Inferior parietal cortex (tissue), 1 donor: ENCODE results near the gene SLC9A7.

Experiments used
- DNase-seq: peaks from one replicate; pipeline ENCODE4 v3.0.0-alpha.2; 2016; ENCODE audit errors: extremely low spot score

Gene SLC9A7

DNA sequence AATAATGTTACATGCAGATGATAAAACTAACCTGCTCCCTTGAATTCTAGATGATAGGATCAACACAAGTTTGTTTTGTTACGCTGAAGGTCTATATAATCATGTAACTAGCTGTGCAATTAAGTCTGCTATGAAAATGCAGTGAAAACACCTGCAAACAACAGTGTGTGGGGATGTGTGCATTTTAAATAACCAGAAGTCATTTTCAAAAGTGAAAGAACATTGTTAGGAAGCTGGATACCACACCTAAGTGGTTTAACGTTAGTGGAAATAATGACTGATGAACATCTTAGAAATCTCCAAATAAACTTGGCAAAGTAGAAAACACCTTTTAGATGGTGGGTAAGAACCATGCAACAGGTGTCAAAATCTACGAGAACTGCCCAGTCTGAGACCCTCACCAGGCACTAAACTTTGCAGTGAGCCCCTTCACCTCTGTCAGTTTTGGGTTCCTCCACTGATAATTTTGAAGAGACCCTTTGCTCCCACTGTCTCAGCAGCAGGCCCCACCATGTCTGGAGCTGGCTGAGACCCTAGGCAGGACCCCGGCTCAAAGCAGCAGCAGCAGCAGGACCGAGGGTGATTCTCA is 148.8 kb downstream of the SLC9A7 start:
- DNase-seq = no peak

DNA sequence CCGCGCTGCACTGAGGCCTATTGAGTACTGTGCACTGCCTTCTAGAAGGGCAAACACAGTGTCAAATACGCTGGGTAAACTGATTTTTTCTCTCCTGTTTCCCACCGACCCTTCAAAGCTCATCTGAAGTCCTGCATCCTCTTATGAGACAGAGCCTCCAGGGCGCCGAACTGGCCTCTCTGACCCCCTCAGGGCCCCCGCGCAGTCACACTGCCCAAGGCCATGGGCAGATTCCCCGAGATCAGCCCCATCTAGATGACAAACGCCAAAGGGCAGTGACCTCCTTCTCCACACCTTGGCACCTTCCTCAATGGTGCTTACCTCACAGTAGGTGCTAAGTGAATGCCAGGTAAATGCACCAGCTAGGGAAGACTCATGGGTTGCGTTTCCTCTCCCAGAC is 151.0 kb downstream of the SLC9A7 start:
- DNase-seq = no peak

DNA sequence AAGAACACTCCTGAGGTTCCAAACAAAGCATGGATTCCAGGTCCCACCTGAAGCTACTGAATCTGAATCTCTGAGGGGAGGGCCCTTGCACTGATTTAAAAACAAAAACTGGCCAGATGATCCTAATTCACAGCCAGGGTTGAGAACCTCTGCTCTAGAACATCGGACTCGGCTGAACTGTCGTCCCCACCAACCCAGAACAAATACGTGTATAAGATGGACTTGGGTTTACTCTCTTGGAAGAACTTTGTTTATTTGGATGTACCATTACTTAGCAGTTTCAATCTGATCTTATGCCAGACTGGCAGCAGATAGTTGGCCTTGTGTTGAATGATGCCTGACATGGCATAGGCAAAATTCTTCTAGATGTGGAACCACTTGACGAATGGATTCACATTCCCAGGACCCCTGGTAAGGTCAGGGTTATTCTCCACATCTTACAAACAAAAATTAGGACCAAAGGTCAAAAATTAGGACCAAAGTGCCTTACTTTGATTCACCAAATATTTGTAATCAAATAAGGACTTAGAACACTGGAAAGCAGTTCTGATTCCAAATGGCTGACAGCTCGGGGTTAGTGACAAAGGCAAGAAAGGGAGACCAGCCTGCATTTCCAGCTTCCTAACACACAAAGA is 156.3 kb downstream of the SLC9A7 start:
- DNase-seq = no peak

DNA sequence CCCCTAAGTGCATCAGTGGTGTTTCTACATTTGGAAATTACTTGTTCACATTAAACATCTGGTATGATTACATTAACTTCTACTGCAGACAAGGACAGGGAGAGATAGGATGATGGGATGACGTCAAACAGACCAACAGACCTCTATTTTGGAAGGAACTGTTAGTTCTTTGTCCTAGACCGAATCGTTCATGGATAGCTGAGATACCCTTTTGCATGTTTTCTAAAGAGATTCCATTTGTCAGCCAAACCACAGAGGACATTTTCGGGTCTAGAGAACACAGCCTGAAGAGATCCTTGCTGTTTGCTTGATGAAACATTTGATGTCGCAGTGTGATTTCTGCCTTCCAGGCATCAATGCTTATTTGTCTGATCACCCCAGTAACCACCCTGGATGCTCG is 157.6 kb downstream of the SLC9A7 start:
- DNase-seq = no peak

DNA sequence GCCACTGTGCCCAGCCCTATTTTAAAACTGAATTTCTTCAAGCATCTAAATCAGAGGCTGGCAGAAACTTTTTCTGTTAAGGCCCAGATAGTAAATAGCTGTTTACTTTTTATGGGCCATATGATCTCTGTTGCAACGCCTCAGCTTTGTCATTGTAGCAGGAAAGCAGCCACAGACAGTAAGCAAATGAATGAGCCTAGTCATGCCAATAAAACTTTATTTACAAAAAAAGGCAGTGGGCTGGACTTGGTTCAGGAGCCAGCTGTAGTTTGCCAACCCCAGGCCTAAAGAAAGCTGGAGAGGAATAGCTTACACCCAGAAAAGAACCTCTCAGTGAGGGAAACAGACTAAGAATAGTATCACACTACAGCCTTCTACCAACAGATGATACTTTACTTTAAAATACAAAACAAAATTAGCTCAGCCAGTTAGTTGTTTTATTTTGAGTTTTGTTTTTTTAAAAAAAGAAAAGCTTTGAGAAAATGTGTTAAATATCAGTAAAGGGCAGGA is 159.8 kb downstream of the SLC9A7 start:
- DNase-seq = no peak

DNA sequence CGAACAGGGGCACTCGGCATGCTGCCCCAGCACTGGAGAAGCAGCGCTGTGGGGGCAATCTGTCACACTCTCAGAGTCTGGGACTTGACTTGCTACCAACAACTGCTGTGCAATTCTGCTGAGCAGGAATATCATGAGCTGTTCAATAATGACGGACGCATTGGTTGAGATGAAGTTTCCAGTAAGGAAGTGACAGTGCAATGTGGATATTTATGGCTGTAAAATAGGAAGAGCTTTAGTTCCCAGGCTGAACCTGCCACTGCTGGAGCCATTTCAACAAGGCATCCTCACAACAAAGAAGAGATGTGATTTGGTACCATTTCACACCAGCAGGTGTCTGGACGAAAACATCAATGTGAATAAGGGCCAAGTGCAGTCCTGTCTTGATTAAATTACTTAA is 161.1 kb downstream of the SLC9A7 start:
- DNase-seq = no peak

DNA sequence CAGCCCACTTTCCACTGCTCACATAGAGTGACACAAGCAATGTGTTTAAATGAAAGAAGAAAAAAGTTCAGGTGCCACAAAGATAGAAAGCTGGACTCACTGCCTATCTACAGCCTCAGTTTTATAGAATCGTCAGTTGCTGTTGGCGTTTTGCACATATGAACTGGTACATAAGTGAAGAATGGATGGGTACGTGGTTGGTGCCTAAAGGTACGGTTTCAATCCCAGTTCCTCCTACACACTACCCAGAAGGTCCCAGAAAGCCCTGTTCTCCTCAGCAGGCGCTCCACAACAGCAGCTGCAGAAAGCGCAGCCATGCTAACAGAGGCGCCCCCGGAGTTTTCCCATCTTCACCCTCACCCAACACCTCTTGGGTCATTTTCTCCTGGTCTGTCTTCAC is 161.7 kb downstream of the SLC9A7 start:
- DNase-seq = no peak

DNA sequence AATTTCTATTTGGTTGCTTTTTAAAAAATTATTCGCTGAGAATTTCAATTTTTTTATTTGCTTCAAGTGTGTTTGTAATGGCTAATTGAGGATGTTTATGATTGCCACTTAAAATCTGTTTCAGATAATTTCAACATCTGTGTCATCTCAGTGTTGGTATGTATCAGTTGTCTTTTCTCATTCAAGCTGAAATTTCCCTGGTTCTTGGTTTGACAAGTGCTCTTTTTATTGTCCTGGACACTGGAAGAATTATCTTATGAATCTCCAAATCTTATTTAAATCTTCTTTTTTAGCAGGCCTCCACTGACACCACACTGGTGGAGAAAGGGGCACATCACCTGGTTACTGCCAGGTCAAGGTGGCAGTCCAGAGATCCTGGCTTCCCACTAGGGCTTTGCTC is 163.8 kb downstream of the SLC9A7 start:
- DNase-seq = no peak

DNA sequence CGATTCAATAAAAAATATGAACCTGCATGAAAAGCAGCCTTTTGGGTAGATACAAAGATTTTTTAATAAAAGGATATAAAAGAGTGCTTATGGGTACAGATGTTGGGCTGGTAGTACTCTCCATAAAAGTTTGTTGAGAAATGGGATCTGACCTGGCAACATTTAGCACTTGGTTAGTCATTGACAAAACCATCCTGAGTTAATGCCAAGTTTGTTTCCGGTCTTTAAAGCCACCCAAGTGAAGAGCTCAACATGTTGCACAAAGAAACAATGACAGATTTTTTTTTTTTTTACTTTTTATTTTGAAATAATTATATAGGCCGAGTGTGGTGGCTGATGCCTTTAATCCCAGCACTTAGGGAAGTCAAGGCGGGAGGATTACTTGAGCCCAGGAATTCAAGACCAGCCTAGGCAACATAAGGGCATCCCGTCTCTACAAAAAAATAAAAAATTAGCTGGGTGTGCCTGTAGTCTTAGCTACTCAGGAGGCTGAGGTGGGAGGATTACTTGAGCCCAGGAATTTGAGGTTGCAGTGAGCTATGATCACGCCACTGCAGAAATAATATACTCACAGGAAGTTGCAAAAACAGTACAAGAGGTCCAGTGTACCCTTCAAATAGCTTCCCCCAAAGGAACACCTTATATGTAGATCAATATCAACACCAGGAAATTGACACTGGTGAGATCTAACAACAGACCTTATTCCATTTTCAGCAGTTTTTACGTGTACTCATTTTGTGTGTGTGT is 168.8 kb downstream of the SLC9A7 start:
- DNase-seq = no peak

DNA sequence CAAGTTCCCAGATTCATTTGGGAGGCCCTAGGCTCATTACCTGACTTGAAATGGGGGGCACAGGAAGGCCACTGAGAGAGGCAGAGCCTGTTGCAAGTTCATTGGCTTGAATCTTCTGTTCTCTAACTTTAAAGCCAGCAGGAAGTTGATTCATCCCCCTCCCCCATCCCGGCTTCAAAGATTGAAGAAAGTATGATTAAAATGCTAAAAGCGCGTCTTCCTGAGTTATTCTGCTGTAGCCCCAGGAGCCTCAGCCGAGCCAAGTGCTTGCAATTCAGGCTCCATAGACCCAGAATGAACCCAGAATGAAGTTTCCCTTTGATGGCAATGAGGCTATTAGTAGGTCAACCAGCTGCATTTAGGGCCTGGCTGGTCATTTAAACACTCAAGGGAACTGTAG is 170.7 kb downstream of the SLC9A7 start:
- DNase-seq = no peak

DNA sequence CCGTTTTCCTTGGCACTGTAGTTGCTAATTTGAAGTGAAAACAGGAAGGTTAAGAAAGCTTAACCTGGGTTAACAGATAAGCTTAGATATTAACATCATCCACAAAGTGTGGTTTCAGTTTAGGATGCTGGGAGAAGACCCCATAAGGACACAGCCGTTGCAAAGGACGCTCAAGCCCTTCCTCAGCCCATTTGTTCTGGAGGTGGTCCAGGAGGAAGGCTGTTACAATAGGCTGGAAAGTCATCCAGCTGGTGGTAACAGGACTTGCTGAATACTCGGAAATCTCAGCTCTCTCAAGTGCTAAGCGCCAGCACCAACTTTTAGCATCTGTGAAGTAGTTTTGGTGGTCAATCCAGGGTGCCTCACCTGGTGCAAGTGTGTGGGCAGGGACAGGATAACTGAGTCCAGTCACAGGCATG is 171.2 kb downstream of the SLC9A7 start:
- no peak for DNase-seq

DNA sequence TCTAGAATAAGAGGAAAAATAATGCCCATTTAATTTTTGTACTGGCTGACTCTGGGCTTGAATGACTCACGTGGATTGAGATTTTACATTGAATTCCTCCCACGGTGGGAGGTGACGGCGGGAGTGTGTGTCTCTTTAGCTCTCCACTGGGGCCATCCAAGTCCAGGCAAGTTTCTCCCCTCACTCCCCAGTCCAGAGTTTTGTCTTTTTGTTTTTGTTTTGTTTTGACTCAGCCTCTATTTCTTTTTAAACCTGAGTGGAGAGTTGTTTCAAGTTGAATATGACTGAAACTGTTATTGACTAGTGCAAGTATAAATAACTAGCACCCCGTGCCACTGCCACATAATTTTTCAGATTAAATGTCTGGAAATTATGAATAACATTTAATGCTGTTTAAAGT is 171.8 kb downstream of the SLC9A7 start:
- DNase-seq = no peak

DNA sequence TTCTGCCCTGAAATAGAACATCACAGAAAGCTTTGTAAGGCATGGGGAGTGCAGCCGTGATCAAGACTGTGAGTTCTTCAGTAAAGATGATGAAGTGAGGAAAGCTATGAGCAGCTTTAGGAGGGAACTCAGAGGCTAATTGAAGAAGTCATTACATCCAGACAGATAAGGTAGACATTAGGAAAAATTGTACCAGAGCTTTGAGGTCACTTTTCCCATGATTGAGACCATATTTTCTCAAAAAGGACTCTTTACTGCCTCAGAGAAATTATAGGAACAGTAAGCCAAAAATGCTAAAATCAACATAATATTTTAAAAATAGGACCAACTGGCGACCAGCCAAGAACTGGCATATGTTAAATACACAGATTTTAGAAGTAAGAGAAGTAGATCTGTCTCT is 174.2 kb downstream of the SLC9A7 start:
- no peak for DNase-seq

DNA sequence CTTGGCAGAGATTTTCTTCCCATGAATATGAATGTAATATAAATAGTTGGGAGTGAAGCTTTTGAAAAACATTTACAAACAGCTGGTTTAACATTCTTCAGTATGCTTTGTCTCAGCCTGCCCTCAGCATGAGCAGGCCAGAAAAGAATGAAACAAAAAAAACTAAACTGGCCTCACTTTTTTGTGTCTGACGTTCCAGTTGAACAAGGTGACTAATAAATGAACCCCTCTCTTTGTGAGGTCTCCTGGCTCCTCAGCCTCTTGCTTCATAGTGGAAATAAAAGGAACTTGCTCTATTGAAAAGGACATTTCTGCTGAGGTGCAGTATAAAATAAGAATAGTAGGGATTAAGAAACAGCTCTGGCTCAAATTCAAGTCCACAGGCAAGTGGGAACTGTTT is 176.0 kb downstream of the SLC9A7 start:
- no peak for DNase-seq

DNA sequence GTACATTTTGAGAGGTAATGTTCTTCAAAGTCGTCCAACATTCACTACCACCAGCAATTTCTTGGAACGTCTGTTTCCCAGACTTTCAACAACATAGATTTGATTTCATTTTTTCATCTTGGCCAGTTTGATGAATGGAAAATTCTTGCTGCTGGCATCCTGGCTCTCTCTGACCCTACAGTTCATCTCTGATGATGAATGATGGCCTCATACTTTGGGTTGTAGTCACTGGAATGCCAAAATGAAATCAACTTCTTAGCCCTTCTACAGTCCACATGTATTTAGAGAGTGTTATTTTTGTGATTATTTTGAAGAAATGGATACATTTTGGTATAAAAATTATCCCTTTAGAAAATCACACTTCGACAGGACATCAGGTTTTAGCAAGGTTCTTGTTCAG is 176.6 kb downstream of the SLC9A7 start:
- DNase-seq = no peak

DNA sequence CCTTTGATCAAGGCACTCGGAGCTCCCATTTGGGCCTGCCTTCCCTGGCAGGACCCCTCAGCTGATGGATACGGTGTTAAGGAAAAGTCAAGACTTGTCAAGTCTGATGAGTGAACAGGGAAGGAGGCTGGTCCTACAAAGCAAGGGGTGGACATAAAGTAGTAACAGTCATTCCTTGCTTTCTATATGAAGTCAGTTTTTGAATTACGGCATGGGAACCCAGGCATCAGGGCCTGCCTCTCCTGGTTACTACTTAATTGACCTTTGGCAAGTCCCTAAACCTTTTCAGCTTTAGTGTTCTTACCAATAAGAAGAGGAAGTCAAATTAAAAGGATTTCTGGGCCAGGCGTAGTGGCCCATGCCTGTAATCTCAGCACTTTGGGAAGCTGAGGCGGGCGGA is 178.3 kb downstream of the SLC9A7 start:
- no peak for DNase-seq

DNA sequence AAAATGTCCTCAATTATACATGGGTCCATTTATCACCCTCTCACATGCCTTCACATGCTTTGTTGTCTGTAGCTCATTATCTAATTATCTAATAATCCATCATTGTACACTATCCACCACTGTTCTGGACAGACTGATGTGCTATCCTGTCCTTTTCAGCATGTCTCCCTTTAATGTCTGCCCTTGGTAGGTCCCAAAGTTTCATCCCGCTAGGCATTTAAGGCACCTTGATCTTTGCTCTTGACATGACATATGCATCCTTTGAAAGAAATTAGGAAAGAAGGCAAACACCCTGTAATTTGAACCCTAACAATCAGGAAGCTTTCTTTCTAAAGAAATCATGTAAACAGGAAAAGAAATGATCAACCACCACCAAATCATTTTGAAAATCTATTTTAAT is 179.7 kb downstream of the SLC9A7 start:
- DNase-seq = no peak

DNA sequence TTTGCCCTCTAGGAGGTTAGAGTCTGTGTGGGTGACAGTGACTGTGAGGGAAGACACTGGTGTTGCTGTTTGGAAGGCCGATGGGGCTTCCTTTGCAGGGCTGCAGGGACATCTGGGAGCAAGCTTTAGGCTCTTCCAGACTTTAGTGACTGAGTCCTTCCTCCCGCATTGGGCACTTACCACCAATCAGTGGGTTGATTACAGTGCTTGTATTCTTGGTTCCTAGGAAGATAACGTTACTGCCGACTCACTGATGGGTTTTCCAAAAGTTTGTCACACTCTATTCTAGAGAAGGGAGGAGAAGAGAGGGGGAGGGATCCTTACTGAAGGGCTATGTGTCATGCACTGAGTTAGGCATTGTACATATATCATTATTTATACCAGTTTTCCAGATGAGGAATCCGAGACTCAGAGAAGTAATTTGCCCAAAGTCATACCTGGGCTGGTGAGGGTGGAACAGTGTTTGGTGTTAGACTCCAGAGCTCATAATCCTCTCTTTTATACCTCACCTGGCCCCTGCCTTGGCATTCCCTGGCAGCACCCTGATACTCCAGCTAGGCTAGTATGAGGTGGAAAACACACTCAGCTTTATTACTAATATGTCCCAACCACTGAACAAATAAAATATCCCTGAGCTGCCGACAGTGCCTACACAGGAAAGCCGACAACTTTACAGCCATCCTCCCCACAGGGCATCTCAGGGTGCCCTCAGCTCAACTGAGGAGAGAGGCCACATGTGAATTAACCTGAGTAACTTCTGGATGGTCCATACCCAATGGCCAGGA is 181.5 kb downstream of the SLC9A7 start:
- no peak for DNase-seq

DNA sequence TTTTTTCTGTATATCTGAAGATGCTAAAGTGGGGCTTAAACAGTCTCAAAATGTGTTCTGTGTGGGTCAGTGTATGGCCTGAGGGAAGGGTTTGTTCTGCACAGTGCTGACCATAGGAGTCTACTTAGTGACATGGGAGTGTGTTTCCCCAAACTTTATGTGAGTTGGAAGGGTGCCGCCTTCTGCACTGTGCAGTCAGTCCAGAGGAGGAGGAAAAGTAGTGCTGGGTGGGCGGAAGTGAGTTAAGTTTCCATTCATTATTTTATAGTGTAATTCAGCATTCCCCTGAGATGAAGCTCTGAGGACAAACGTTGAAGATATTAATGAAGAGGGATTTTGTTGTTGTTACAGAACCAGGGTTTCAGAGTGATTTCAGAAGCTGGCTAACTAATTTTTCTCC is 182.5 kb downstream of the SLC9A7 start:
- no peak for DNase-seq

DNA sequence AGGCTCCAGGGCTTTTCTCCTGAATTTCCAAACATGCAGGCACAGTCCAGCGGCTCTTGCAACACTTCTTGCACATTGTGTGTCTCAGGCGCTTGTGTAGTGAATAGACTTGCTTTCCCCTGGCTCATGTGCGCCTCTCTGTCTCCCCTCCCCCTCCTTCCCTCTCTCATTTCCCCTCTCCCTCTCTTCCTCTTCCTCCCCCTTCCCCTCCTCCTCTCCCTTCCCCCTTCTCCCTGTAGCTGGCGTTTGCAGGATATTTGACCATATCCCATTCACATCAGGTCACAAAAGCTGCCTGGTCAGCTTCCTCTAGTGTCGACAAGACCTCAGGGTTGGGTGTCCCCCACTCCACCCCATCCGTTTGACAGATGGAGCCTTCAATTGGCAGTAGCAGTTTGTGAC is 182.9 kb downstream of the SLC9A7 start:
- no peak for DNase-seq

DNA sequence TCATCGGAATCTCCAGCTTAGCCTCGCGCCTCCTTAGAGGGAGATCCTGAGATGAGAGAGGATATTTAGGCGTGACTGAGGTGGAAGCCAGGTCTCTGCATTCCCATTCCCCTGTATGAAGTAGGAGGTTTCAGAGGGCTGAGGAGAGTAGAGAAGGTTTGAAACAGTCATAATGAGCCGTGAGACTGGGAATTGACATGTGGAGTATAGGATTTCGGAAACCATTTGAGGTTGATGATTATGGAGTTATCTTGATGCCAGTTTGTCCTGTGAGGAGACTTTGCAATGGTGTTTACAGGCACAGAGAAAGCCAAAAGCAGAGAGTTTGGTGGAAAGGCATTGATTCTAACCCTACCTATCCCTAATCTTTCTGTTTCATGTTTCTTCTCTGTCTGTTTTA is 183.3 kb downstream of the SLC9A7 start:
- DNase-seq = no peak

DNA sequence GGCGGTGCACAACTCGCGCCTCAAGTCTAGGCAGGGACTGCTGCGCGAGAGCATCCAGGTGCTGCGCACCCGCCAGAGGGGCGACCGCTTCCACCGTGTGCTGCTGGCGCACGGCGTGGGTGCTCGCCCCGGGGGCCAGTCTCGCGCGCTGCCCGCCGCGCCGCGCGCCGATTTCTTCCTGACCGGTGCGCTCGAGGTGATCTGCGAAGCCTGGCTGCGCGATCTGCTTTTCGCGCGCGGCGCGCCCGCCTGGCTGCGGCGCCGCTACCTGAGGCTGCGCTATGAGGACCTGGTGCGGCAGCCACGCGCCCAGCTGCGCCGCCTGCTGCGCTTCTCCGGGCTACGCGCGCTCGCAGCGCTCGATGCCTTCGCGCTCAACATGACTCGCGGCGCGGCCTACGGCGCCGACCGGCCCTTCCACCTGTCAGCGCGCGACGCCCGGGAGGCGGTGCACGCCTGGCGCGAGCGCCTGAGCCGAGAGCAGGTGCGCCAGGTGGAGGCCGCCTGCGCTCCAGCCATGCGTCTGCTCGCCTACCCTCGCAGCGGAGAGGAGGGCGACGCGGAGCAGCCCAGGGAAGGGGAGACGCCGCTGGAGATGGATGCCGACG is 184.0 kb downstream of the SLC9A7 start:
- DNase-seq = no peak
